GM23338 (cell line): ENCODE measurements around the gene ZNF605. TPM values are rescaled to one million over a fixed set of nuclear protein-coding genes. Genes with fewer than 3 reads are reported as not detected.

ENCODE experiments used
- ATAC-seq: fragments of 200-7000 bp; cut with Tn5 transposase; 3 replicates; pipeline ENCODE4 v1.9.1; 2020
- DNase-seq: peaks from one replicate; pipeline ENCODE4 v3.0.0-alpha.2; 2015; ENCODE audit warnings: low spot score
- H2AFZ ChIP-seq: fragments of 200-600 bp; sonication (generic); 2 replicates; pipeline ENCODE4 v1.8.0; 2016; ENCODE audit warnings: antibody characterized with exemption, mild to moderate bottlenecking, moderate library complexity
- H3F3A ChIP-seq: fragments of 200-600 bp; sonication (generic); replicated peaks from 2 replicates; pipeline ENCODE4 v1.8.0; 2017; ENCODE audit warnings: antibody characterized with exemption, mixed run types, low read depth
- H3K27ac ChIP-seq: fragments of 200-600 bp; sonication (generic); 2 replicates; pipeline ENCODE4 v1.6.1; 2016; ENCODE audit warnings: low read depth
- H3K27me3 ChIP-seq: fragments of 200-600 bp; sonication (generic); 2 replicates; pipeline ENCODE4 v1.8.0; 2016; ENCODE audit warnings: mild to moderate bottlenecking, mixed run types, moderate library complexity; ENCODE audit not compliant: insufficient read depth
- H3K36me3 ChIP-seq: fragments of 200-600 bp; sonication (generic); 2 replicates; pipeline ENCODE4 v1.8.0; 2016; ENCODE audit warnings: mild to moderate bottlenecking; ENCODE audit not compliant: insufficient read depth
- H3K4me1 ChIP-seq: fragments of 200-600 bp; sonication (generic); 2 replicates; pipeline ENCODE4 v1.8.0; 2016; ENCODE audit warnings: mild to moderate bottlenecking, moderate library complexity; ENCODE audit not compliant: insufficient read depth
- H3K4me2 ChIP-seq: fragments of 200-600 bp; sonication (generic); 2 replicates; pipeline ENCODE4 v1.7.1; 2017; ENCODE audit warnings: mixed run types
- H3K4me3 ChIP-seq: fragments of 200-600 bp; sonication (generic); 2 replicates; pipeline ENCODE4 v1.6.1; 2016; ENCODE audit warnings: mixed run types
- H3K79me2 ChIP-seq: fragments of 200-600 bp; sonication (generic); replicated peaks from 2 replicates; pipeline ENCODE4 v1.8.0; 2017; ENCODE audit warnings: mild to moderate bottlenecking; ENCODE audit not compliant: insufficient read depth
- H3K9me2 ChIP-seq: fragments of 200-600 bp; sonication (generic); 2 replicates; pipeline ENCODE4 v1.8.0; 2017; ENCODE audit not compliant: insufficient read depth
- H4K20me1 ChIP-seq: fragments of 200-600 bp; sonication (generic); replicated peaks from 2 replicates; pipeline ENCODE4 v1.8.0; 2017; ENCODE audit warnings: mild to moderate bottlenecking; ENCODE audit not compliant: insufficient read depth
- H3K27ac Mint-ChIP-seq: 2 replicates; pipeline ENCODE4 v1.8.0; 2020; ENCODE audit warnings: inconsistent platforms, mild to moderate bottlenecking, moderate library complexity, mixed read lengths
- H3K27me3 Mint-ChIP-seq: 3 replicates; pipeline ENCODE4 v1.8.0; 2022; ENCODE audit warnings: low read depth, mild to moderate bottlenecking, moderate library complexity, mixed read lengths, inconsistent platforms; ENCODE audit not compliant: insufficient read depth, poor library complexity
- H3K36me3 Mint-ChIP-seq: 3 replicates; pipeline ENCODE4 v1.8.0; 2021; ENCODE audit warnings: low read depth, mild to moderate bottlenecking, inconsistent platforms, moderate library complexity, mixed read lengths
- H3K4me1 Mint-ChIP-seq: 3 replicates; pipeline ENCODE4 v1.8.0; 2020; ENCODE audit warnings: mild to moderate bottlenecking, inconsistent platforms, mixed read lengths
- H3K4me3 Mint-ChIP-seq: 3 replicates; pipeline ENCODE4 v1.8.0; 2021; ENCODE audit warnings: moderate library complexity, mild to moderate bottlenecking, inconsistent platforms, mixed read lengths
- H3K9me3 Mint-ChIP-seq: 3 replicates; pipeline ENCODE4 v1.8.0; 2020; ENCODE audit warnings: moderate library complexity, mild to moderate bottlenecking, inconsistent platforms, mixed read lengths
- CREB1 ChIP-seq: fragments of 250-450 bp; sonication (Bioruptor Pico); IDR thresholded peaks from 2 replicates; pipeline ENCODE4 v1.5.0; 2020; ENCODE audit warnings: low read depth, mild to moderate bottlenecking, moderate library complexity
- CTCF ChIP-seq, 2 experiments: fragments of 200-600 bp in 1 of 2; sonication (generic) in 1 of 2; conservative IDR thresholded peaks; 2 replicates each; pipeline versions ENCODE4 v1.5.1 to v1.6.1; 2016 to 2017; ENCODE audit warnings: antibody characterized with exemption in 2 of 2, low read depth in 2 of 2, mild to moderate bottlenecking in 2 of 2, moderate library complexity in 1 of 2
- ETS1 ChIP-seq: IDR thresholded peaks from 2 replicates; pipeline ENCODE4 v1.6.1; 2016; ENCODE audit warnings: antibody characterized with exemption
- EZH2 ChIP-seq: fragments of 200-600 bp; sonication (generic); IDR thresholded peaks from one replicate; pipeline ENCODE4 v1.8.0; 2017; ENCODE audit warnings: antibody characterized with exemption, mild to moderate bottlenecking, low read depth; ENCODE audit not compliant: unreplicated experiment
- JUNB ChIP-seq: IDR thresholded peaks from one replicate; pipeline ENCODE4 v1.6.1; 2016; ENCODE audit warnings: antibody characterized with exemption; ENCODE audit not compliant: unreplicated experiment
- POLR2AphosphoS5 ChIP-seq: IDR thresholded peaks from 2 replicates; pipeline ENCODE4 v1.6.1; 2016; ENCODE audit warnings: antibody characterized with exemption, low read depth
- REST ChIP-seq: IDR thresholded peaks from one replicate; pipeline ENCODE4 v1.6.1; 2018; ENCODE audit warnings: antibody characterized with exemption; ENCODE audit not compliant: unreplicated experiment
- ZNF331 ChIP-seq: fragments of 250-450 bp; sonication (Bioruptor Pico); IDR thresholded peaks from 2 replicates; pipeline ENCODE4 v1.5.0; 2020; ENCODE audit warnings: low read depth, mild to moderate bottlenecking, moderate library complexity
- ZNF462 ChIP-seq: fragments of 250-450 bp; sonication (Bioruptor Pico); IDR thresholded peaks from 2 replicates; pipeline ENCODE4 v1.5.0; 2020; ENCODE audit warnings: mild to moderate bottlenecking, moderate library complexity
- polyA plus RNA-seq: library from polyadenylated mRNA; unstranded; fragments of >200 nt; fragmentation: Nextera tagmentation; extraction: Ambion mirVana; gene quantifications from 2 replicates; pipeline ENCODE4 v1.2.1, GENCODE V29; 2016
- total RNA-seq: library from RNA; depleted of rRNA; stranded (reverse); fragments of >200 nt; shearing (Covaris generic); gene quantifications from 2 replicates; pipeline ENCODE4 v1.2.3, GENCODE V29; 2014

Gene ZNF605
- total and polyA plus RNA-seq, 2 experiments from 2014 or later: 13.5 to 17.1 TPM

- H3F3A ChIP-seq: peaks cover 22% of the 10 kb centered on the region
- H3K4me2 ChIP-seq: no peak overlapping the region
- H3K27ac ChIP-seq: no peak overlapping the region
- H3K27me3 ChIP-seq: no peaks in the 10 kb centered on the region
- H3K9me3 Mint-ChIP-seq: peaks cover 18% of the 10 kb centered on the region
- H3K4me3 Mint-ChIP-seq: no peak overlapping the region; the same call in 2 of the 3 replicates
- H4K20me1 ChIP-seq: no peaks in the 10 kb centered on the region
- no peaks in the 10 kb centered on the region for H3K36me3 ChIP-seq
- no peaks in the 10 kb centered on the region for H3K9me2 ChIP-seq
- H3K27ac Mint-ChIP-seq: no peak overlapping the region
- no peak for DNase-seq
- no peak overlapping the region for H2AFZ ChIP-seq
- H3K27me3 Mint-ChIP-seq: peaks cover 21% of the 10 kb centered on the region
- ATAC-seq: no peak
- H3K36me3 Mint-ChIP-seq: peaks cover 53% of the 10 kb centered on the region
- H3K4me1 Mint-ChIP-seq: peaks cover 11% of the 10 kb centered on the region
- peaks cover 5% of the 10 kb centered on the region; the same call in 1 of the 2 replicates for H3K4me1 ChIP-seq
- TF ChIP-seq EZH2 (no peak), ZNF462 (CRISPR knock-in tag) (no peak), CREB1 (CRISPR knock-in tag) (no peak), CTCF (conservative IDR thresholded peaks at IDR 0.05; ENCODE audit: low read depth in 2 of 2) (no peak)
- no peak overlapping the region for H3K4me3 ChIP-seq
- H3K79me2 ChIP-seq: peaks cover 28% of the 10 kb centered on the region
Measured at GRCh38 chr12:132953771-132954170, 2.3 kb downstream of the ZNF605 start.

- TF ChIP-seq JUNB: no peak
- no peak for TF ChIP-seq REST
- TF ChIP-seq ETS1: no peak
- TF ChIP-seq ZNF331: no peak
- TF ChIP-seq POLR2AphosphoS5: no peak
- Mint-ChIP-seq H3K9me3 (peaks cover 14% of the 10 kb centered on the region), H3K4me3 (no peak overlapping the region), H3K27ac (no peak overlapping the region), H3K36me3 (peaks cover 57% of the 10 kb centered on the region), H3K4me1 (peaks cover 11% of the 10 kb centered on the region), H3K27me3 (peaks cover 21% of the 10 kb centered on the region)
- Histone ChIP-seq H3K4me2 (no peak overlapping the region), H3K79me2 (peaks cover 29% of the 10 kb centered on the region), H3K4me1 (peaks cover 5% of the 10 kb centered on the region; the same call in 1 of the 2 replicates), H3K27ac (no peak overlapping the region), H3F3A (peaks cover 22% of the 10 kb centered on the region), H3K4me3 (no peak overlapping the region), H3K27me3 (no peaks in the 10 kb centered on the region), H3K9me2 (no peaks in the 10 kb centered on the region), H3K36me3 (no peaks in the 10 kb centered on the region), H2AFZ (no peak overlapping the region), H4K20me1 (no peaks in the 10 kb centered on the region)
- DNase-seq: no peak
- no peak for ATAC-seq
Measured at GRCh38 chr12:132953163-132953425, 3.0 kb downstream of the ZNF605 start.
